GM19238 (cell line): Measurements from ENCODE around the gene TRPM3.

Experiments used
- DNase-seq: peaks from one replicate; pipeline ENCODE4 v3.0.0; 2011; ENCODE audit warnings: low spot score; ENCODE audit not compliant: insufficient read length

Gene TRPM3

GRCh38 chr9:70615464-70616138, 505.8 kb downstream of the TRPM3 start:
- DNase-seq = no peak

DNA sequence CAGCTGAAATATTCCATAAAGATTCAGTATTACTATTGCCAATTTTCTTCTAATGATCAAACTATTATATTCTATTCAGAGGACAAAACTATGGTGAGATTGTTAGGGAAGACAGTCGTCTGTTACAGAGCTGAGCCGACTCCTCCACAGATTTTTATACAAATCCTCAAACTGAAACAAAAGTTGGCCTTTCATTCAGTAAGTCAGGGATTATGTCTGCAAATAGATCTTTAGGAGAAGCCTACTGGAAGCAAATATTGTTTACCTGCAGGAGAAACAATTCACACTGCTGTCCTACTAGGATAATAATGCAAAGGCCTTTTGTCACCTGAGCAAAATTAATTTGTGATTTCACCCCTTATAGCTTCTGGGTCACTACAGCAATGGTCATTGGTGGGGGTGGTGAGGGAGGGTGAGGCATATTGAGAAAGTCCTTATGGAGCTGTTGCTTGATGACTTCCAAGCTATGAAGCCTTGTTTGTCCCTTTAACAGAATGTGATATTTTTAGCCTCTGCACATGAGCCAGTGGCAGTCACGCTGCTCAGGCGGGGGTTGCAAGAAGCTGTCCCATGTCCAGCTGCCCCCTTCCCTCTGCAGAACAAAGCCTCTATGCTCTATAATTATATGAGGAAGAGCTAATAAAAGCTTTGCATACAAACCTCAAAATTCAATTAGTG, 506.5 kb downstream of the TRPM3 start:
- no peak for DNase-seq

DNA sequence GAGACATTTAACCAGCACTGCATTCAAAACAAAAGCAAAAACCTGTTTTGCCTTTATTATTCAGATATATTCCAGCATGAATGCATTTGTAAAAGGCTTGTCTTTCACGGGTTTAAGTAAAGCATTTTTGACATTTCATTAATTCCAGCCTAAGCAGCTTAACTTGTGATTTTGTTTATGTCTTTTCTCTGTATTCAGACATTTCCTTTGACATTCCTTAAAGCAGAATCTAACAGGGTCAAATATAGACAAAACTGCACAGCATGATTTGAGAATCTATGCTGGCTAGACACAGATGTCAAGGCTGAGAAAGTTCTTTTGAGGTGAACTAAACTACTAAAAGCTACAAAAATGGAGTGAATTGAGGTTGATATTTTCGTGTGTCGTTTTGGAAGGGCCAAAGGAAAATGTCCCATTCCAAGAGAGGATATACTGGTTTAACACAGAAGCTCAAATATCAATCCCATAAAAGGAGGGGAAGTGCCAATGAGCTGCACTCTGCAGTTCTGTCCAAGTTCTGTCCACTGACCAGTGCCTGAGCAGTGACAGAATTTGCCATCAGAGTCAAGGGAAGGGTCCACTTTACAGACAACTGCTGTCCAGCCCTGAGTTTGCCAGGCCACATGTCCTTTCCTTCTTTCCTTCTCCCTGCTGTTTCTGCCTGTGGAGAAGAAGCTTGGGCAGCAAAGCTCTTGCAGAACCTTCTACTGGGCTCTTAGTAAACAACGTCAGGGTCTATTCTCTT, 508.2 kb downstream of the TRPM3 start:
- DNase-seq = no peak

- DNase-seq = no peak
Measured at GRCh38 chr9:70610287-70610644, 511.2 kb downstream of the TRPM3 start.

DNA sequence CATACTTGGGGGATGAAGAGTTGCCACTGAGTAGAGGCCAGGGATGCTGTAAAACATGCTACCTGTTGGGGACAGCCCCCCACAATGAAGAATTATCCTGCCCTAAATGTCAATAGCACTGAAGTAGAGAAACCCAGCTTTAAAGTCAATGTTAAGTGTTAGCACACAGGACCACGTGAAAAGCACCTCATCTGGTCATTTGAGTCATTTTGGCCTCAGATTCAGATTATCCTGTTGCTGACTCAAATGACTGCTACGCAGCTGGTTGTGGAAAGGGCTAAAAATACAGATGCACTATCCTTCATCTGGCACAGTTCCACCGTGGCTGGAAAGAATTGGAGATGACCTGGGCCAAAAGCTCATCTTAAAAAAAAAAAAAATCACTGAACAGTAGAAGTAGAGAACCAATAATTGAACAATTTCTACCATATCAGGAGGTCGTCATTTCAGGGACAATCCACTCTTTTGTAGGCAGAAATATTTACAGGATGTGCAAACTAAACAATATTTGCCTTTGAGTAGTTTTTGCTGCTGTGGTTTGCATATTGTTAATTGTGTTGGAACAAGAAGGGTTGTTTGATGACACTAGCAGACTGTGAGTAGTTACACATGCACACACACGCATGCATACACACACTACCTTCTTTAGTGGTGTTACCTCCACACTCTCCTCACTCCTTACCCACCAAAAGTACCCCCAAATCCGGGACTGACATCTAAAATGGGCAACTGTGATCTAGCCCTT, 511.7 kb downstream of the TRPM3 start:
- DNase-seq = no peak

DNA sequence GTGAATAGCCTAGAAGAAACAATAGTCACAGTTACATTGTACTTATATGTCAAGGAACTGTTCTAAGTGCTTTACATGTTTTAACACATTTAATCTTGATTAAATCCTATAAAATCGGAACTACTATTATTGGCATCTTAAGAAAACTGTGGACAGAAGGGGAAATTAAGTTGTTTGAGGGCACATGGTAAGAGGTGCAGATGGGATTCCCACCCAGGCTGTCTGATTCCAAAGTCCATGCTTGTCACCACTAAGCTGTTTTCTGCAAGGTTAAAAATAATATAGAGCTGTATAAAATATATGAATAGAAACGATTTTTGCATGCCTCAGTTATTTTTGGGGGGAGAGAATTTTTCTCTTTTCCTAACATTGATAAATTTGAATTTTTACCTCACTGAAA, 512.4 kb downstream of the TRPM3 start:
- DNase-seq = no peak

DNA sequence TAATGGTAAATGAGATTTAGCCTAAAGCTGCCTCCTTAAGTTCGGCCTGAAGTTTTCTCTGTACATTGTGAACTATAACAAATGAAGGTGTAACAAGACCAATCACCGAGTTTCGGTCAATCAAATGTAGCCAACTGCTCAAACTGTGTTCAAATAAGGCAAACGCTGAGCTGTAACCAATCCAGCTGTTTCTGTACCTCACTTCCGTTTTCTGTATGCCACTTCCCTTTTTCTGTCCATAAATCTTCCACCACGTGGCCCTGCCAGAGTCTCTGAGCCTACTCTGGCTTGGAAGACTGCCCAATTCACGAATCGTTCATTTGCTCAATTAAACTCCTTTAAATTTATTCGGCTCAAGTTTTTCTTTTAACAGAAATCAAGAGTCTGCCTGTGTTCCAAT, 513.5 kb downstream of the TRPM3 start:
- DNase-seq = no peak

DNA sequence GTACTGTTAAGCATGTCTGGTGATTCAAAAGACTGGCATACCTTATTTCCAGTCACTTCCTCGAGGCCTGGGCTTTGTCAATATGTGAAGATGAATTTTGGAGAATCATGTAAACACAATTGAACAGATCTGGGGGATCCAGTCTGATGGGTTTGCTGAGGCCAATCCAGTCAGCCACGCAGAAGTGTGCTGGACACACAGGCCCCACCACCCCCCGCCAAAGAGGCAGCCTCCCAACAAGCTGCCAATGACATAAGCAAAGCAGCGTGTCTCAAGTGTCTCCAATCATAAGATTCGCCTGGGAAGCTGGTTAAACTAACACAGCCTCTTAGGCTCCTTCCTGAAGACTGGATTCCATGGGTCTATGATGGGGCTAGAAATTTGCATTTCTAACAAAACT, 514.1 kb downstream of the TRPM3 start:
- no peak for DNase-seq

- DNase-seq = no peak
Measured at GRCh38 chr9:70603020-70603411, 518.4 kb downstream of the TRPM3 start.

- peak; percentile 15 for DNase-seq
Measured at GRCh38 chr9:70602321-70603019, 519.0 kb downstream of the TRPM3 start.

DNA sequence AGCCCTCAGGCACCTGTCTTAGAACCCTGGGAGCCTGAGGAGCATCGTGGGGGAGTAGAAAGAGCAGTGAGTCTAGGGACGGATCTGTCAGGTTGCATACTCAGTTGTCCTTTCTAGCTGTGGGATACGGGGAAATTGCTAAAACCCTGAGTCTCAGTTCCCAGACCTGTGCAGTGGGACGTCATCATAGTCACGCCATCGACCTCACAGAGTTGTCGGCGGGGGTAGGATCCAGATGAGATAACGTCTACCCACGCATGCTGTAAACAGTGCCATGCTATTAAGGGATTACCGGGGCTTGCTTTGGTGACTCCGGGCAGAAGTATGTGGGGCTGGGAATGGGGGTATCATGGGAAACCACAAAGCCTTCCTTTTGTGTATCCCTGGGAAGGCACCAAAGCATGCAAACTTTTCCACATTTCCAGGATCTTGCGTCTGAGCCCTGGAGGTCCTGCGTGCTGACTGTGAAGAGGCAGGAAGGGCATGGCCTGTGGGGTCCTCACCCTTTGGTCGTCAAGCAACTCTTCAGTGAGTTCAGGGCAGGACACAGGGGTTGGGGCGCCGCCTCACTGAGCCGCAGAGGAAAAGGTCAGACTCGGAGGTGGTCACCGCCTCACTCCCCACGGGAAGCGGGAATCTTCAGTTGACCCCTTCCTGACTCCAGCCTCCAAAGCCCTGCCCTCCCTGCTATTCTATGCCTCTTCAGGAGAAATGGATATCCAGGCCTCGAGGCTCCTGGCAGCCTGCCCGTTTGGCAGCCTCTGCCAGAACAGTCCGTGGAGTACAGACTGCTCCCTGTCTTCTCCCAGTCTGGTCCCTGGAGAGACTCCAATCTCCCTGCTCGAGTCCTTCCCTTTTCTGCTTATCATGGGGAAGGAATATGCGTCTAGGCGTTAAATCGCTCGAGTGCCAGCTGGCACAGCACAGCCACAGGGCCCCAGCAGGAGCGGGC, 520.1 kb downstream of the TRPM3 start:
- DNase-seq = no peak

GRCh38 chr9:70600506-70600905, 520.9 kb downstream of the TRPM3 start:
- DNase-seq = no peak

GRCh38 chr9:70597886-70598285, 523.5 kb downstream of the TRPM3 start:
- no peak for DNase-seq

DNA sequence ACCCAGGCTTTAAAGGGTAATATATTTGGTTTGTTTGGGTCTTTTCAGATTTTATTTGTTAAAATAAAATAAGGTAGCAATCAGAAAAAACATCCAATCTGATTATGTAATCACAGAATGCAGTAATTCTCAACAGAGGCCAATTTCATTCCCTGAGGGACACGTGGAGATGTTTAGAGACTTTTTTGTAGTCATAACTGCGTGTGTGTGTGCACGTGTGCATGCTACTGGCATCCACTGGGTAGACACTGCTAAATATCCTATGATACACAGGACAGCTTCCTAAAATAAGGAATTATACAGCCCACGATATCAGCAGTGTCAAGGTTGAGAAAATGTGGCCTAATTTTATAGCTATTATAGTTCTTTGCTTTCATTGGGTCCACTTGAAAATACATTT, 526.2 kb downstream of the TRPM3 start:
- DNase-seq = no peak

DNA sequence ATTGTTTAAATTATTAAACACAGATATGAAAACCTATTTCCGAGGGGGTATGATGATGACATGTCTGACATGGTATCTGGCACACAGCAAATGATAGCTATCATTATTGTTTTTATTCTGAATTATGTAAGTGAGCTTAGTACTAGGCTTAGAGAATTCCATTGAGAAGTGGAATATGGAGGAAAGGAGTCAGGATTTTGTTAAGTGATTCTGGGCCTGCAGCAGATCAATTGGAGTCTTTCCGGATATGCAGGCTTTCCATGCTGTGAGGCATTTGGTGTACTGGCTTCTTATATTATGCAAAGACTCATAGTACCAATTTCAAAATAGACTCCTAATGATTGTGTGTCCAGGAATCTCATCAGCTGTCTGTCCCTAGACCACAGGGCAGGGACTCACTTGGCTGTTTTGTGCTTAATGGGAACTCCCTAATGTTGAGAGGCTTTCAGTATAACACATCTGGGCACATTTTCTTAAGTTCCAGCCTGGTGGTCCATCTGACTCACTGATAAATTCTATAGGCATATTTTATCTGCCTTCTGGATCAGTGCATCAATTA, 527.0 kb downstream of the TRPM3 start:
- no peak for DNase-seq

GRCh38 chr9:70593241-70593640, 528.2 kb downstream of the TRPM3 start:
- no peak for DNase-seq

- DNase-seq = no peak
Measured at GRCh38 chr9:70590315-70590677, 531.1 kb downstream of the TRPM3 start.

GRCh38 chr9:70589571-70590314, 531.7 kb downstream of the TRPM3 start:
- DNase-seq = no peak

GRCh38 chr9:70588999-70589398, 532.4 kb downstream of the TRPM3 start:
- no peak for DNase-seq
